Natural killer cell (primary cell): ENCODE measurements around the gene VAMP3. TPM values are rescaled to one million over a fixed set of nuclear protein-coding genes. Genes with fewer than 3 reads are reported as not detected.

ENCODE experiments used
- ATAC-seq, 3 donors: fragments of 150-1000 bp in 2 of 3; fragments of 200-7000 bp in 1 of 3; cut with Tn5 transposase; 1 replicate in 1 of 3; 2 replicates in 2 of 3; pipeline ENCODE4 v1.10.0; 2021; ENCODE audit warnings: mild to moderate bottlenecking in 2 of 3, moderate library complexity in 2 of 3
- DNase-seq, 2 donors: peaks; one replicate each; pipeline versions ENCODE4 v3.0.0 to v3.0.0-alpha.2; 2013 to 2021; ENCODE audit warnings: mixed read lengths in 1 of 2
- H3K27ac ChIP-seq: one replicate; pipeline ENCODE4 v1.5.1; 2013; ENCODE audit warnings: mild to moderate bottlenecking, low read length
- H3K27me3 ChIP-seq: one replicate; pipeline ENCODE4 v1.6.1; 2013; ENCODE audit warnings: low read length; ENCODE audit not compliant: control insufficient read depth, insufficient read depth
- H3K36me3 ChIP-seq: one replicate; pipeline ENCODE4 v1.6.1; 2013; ENCODE audit warnings: low read length; ENCODE audit not compliant: control insufficient read depth, insufficient read depth
- H3K4me1 ChIP-seq: one replicate; pipeline ENCODE4 v1.6.1; 2013; ENCODE audit warnings: low read length; ENCODE audit not compliant: control insufficient read depth, insufficient read depth
- H3K4me3 ChIP-seq: one replicate; pipeline ENCODE4 v1.5.1; 2013; ENCODE audit warnings: low read length
- H3K9me3 ChIP-seq: one replicate; pipeline ENCODE4 v1.6.1; 2013; ENCODE audit warnings: low read length; ENCODE audit not compliant: control insufficient read depth, insufficient read depth
- H3K27ac Mint-ChIP-seq, 2 donors: one replicate each; pipeline ENCODE4 v1.8.0; 2022; ENCODE audit warnings: mild to moderate bottlenecking in 2 of 2, mixed read lengths in 2 of 2, moderate library complexity in 1 of 2
- H3K27me3 Mint-ChIP-seq, 2 donors: one replicate each; pipeline ENCODE4 v1.8.0; 2022; ENCODE audit warnings: low read depth in 2 of 2, mixed read lengths in 2 of 2
- H3K36me3 Mint-ChIP-seq: one replicate; pipeline ENCODE4 v1.8.0; 2022; ENCODE audit warnings: mixed read lengths
- H3K4me1 Mint-ChIP-seq, 2 donors: one replicate each; pipeline ENCODE4 v1.8.0; 2022; ENCODE audit warnings: mixed read lengths in 2 of 2
- H3K4me3 Mint-ChIP-seq: one replicate; pipeline ENCODE4 v1.8.0; 2022; ENCODE audit warnings: mild to moderate bottlenecking, moderate library complexity, mixed read lengths
- H3K9me3 Mint-ChIP-seq, 2 donors: one replicate each; pipeline ENCODE4 v1.8.0; 2022; ENCODE audit warnings: mixed read lengths in 2 of 2
- CTCF ChIP-seq: fragments of 200-600 bp; IDR thresholded peaks from one replicate; pipeline ENCODE4 v1.8.0; 2022; ENCODE audit warnings: antibody characterized with exemption
- WGBS: methylation state at CpG from one replicate; pipeline ENCODE4 v1.1.7; 2013; ENCODE audit warnings: missing lambda C conversion rate; ENCODE audit not compliant: insufficient coverage; 5-methylcytosine and 5-hydroxymethylcytosine counted together
- intact Hi-C: fragments of 100-400 bp; cut with micrococcal nuclease; formaldehyde crosslinking; loops from one replicate; pipeline ENCODE4 v1.14.2; 2022
- total RNA-seq, 4 donors: library from RNA; stranded (reverse); fragments of 120-200 nt in 1 of 4; gene quantifications; one replicate each; pipeline versions ENCODE4 v1.2.3 to v1.2.4, GENCODE V29; 2013 to 2022

The VAMP3 gene
- total RNA-seq, 3 donors from 2014 or later (not counting 1 experiment from before 2014, with no cell fraction given), result 86.9 to 110 (median 92.2) TPM

GRCh38 chr1:7752512-7753417 lies 18.3 kb upstream of the VAMP3 start:
- Mint-ChIP-seq H3K9me3 (no peaks in the 10 kb centered on the region), H3K27me3 (no peaks in the 10 kb centered on the region), H3K4me3 (peak overlapping the region; percentile 51), H3K27ac (no peak overlapping the region), H3K36me3 (no peaks in the 10 kb centered on the region), H3K4me1 (peaks cover 9 to 14% of the 10 kb centered on the region in 2 donors)
- DNase-seq (peak in 1 of 2 donors; percentile 78), ATAC-seq (peak in 2 of 3 donors; percentile 54 to 66)
- H3K27ac ChIP-seq, result no peak overlapping the region
- H3K36me3 ChIP-seq, result no peaks in the 10 kb centered on the region
- H3K4me1 ChIP-seq, result peaks cover 4% of the 10 kb centered on the region
- TF ChIP-seq CTCF, result peak; percentile 79
- intact Hi-C loops, result loop anchor here (1.0 kb wide), 1 partner anchor 85 kb away; no protein-coding TSS in a partner anchor
- H3K4me3 ChIP-seq, result no peak overlapping the region
- no peaks in the 10 kb centered on the region for H3K27me3 ChIP-seq
- H3K9me3 ChIP-seq, result no peaks in the 10 kb centered on the region
- WGBS, result 28% methylated on average over 16 of the region's 18 CpGs

GRCh38 chr1:7753641-7754040 lies 17.5 kb upstream of the VAMP3 start:
- DNase-seq (no peak), ATAC-seq (no peak)
- Mint-ChIP-seq H3K27ac (peak overlapping the region in 1 of 2 donors; percentile 29), H3K36me3 (no peaks in the 10 kb centered on the region), H3K4me3 (no peak overlapping the region), H3K27me3 (no peaks in the 10 kb centered on the region), H3K9me3 (no peaks in the 10 kb centered on the region), H3K4me1 (peaks cover 9 to 14% of the 10 kb centered on the region in 2 donors)
- 41% methylated on average over 3 of the region's 3 CpGs for WGBS
- TF ChIP-seq CTCF, result no peak
- Histone ChIP-seq H3K4me3 (no peak overlapping the region), H3K27me3 (no peaks in the 10 kb centered on the region), H3K27ac (no peak overlapping the region), H3K4me1 (peaks cover 4% of the 10 kb centered on the region), H3K36me3 (no peaks in the 10 kb centered on the region), H3K9me3 (no peaks in the 10 kb centered on the region)
- intact Hi-C loops, result loop anchor here (1.0 kb wide), 1 partner anchor 86 kb away; no protein-coding TSS in a partner anchor

GRCh38 chr1:7754234-7754633 lies 16.9 kb upstream of the VAMP3 start:
- H3K27me3 ChIP-seq, result no peaks in the 10 kb centered on the region
- Mint-ChIP-seq H3K27ac (peak overlapping the region; percentile 29 to 32), H3K4me1 (peaks cover 9 to 14% of the 10 kb centered on the region in 2 donors), H3K4me3 (peak overlapping the region; percentile 18), H3K36me3 (no peaks in the 10 kb centered on the region), H3K27me3 (no peaks in the 10 kb centered on the region), H3K9me3 (no peaks in the 10 kb centered on the region)
- ATAC-seq (no peak), DNase-seq (no peak)
- no peaks in the 10 kb centered on the region for H3K36me3 ChIP-seq
- no CpG with 5 or more reads among the region's 3 CpGs for WGBS
- H3K4me1 ChIP-seq, result peaks cover 4% of the 10 kb centered on the region
- no peaks in the 10 kb centered on the region for H3K9me3 ChIP-seq
- no peak overlapping the region for H3K4me3 ChIP-seq
- intact Hi-C loops, result no loop called here
- no peak overlapping the region for H3K27ac ChIP-seq
- TF ChIP-seq CTCF, result no peak
